Uterus (tissue), 4 donors: Measurements from ENCODE around the gene BSDC1. TPM values are rescaled to one million over a fixed set of nuclear protein-coding genes. Genes with fewer than 3 reads are reported as not detected.

ENCODE experiments used
- DNase-seq, 2 donors: peaks; one replicate each; pipeline ENCODE4 v3.0.0-alpha.2; 2019 to 2020
- H3K27ac ChIP-seq, 2 donors: fragments of 200-600 bp; sonication (generic); 1 replicate in 1 of 2; 2 replicates in 1 of 2; pipeline ENCODE4 v1.5.1; 2016 to 2018
- H3K27me3 ChIP-seq, 2 donors: fragments of 200-600 bp; sonication (generic); one replicate each; pipeline ENCODE4 v1.5.1; 2018 to 2019; ENCODE audit warnings: control low read depth in 1 of 2
- H3K36me3 ChIP-seq, 2 donors: fragments of 200-600 bp; sonication (generic); one replicate each; pipeline ENCODE4 v1.5.1; 2019; ENCODE audit warnings: control low read depth in 1 of 2
- H3K4me1 ChIP-seq, 2 donors: fragments of 200-600 bp; sonication (generic); one replicate each; pipeline ENCODE4 v1.5.1; 2018 to 2019; ENCODE audit warnings: control low read depth in 1 of 2
- H3K4me3 ChIP-seq, 2 donors: fragments of 200-600 bp; sonication (generic); 1 replicate in 1 of 2; 2 replicates in 1 of 2; pipeline ENCODE4 v1.5.1; 2018 to 2019; ENCODE audit warnings: mild to moderate bottlenecking in 1 of 2
- H3K9me3 ChIP-seq, 2 donors: fragments of 200-600 bp; sonication (generic); one replicate each; pipeline ENCODE4 v1.5.1; 2019; ENCODE audit warnings: control low read depth in 1 of 2
- POLR2A ChIP-seq, 2 donors: fragments of 450-650 bp; IDR thresholded peaks; one replicate each; pipeline ENCODE4 v1.6.1; 2016; ENCODE audit warnings: antibody characterized with exemption in 2 of 2, mild to moderate bottlenecking in 1 of 2, moderate library complexity in 1 of 2
- intact Hi-C: fragments of 100-400 bp; cut with DNase I; formaldehyde crosslinking; loops from one replicate; pipeline ENCODE4 v1.15.1; 2023; ENCODE audit warnings: low total_unique reads
- total RNA-seq, 4 donors: library from RNA; depleted of rRNA in 3 of 4; stranded (reverse); fragments of >200 nt in 3 of 4; gene quantifications; one replicate each; pipeline versions ENCODE4 v1.1.0 to v1.2.4, GENCODE V29; 2014 to 2023
- TF ChIP-seq, protein P1 (sequence below), 4 experiments: fragments of 200-600 bp in 2 of 4; fragments of 450-650 bp in 2 of 4; sonication (generic) in 2 of 4; IDR thresholded peaks; one replicate each; pipeline ENCODE4 v1.5.1; 2016 to 2019; ENCODE audit warnings: antibody characterized with exemption in 4 of 4, mild to moderate bottlenecking in 2 of 4, moderate library complexity in 1 of 4
- donor health status: DM: yes; HTN: yes; CAD: no.

Gene BSDC1
- total RNA-seq, 4 donors from 2014 or later: 25.9 to 77.4 (median 65.2) TPM

DNA sequence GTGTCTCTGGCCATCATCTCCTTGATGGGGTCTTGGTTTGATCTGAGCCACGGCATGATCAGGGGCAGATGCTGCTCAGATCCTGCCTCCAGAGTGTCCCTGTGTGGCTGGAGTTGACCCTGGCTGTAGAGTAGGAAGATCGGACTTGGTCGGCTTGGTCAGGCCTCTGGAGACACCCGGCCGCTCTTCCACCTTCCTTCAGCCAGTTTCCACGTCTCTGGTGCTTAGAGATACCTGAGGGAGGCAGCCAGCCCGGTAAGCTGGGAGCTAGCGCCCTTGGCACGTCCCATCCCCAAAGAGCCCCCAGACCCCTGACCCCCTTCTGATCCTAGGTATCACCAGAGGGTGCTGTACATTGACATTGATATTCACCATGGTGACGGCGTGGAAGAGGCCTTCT lies 67.0 kb downstream of the BSDC1 start:
- no peaks in the 10 kb centered on the region for H3K27me3 ChIP-seq
- no peak overlapping the region for H3K4me3 ChIP-seq
- H3K27ac ChIP-seq: no peak overlapping the region
- no peak for DNase-seq
- H3K9me3 ChIP-seq: no peaks in the 10 kb centered on the region
- TF ChIP-seq, protein P1, sequence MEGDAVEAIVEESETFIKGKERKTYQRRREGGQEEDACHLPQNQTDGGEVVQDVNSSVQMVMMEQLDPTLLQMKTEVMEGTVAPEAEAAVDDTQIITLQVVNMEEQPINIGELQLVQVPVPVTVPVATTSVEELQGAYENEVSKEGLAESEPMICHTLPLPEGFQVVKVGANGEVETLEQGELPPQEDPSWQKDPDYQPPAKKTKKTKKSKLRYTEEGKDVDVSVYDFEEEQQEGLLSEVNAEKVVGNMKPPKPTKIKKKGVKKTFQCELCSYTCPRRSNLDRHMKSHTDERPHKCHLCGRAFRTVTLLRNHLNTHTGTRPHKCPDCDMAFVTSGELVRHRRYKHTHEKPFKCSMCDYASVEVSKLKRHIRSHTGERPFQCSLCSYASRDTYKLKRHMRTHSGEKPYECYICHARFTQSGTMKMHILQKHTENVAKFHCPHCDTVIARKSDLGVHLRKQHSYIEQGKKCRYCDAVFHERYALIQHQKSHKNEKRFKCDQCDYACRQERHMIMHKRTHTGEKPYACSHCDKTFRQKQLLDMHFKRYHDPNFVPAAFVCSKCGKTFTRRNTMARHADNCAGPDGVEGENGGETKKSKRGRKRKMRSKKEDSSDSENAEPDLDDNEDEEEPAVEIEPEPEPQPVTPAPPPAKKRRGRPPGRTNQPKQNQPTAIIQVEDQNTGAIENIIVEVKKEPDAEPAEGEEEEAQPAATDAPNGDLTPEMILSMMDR (IDR thresholded peaks at IDR 0.05): no peak
- no peak for TF ChIP-seq POLR2A (IDR thresholded peaks at IDR 0.05)
- H3K36me3 ChIP-seq: no peaks in the 10 kb centered on the region
- intact Hi-C loops: no loop called here
- H3K4me1 ChIP-seq: no peaks in the 10 kb centered on the region

DNA sequence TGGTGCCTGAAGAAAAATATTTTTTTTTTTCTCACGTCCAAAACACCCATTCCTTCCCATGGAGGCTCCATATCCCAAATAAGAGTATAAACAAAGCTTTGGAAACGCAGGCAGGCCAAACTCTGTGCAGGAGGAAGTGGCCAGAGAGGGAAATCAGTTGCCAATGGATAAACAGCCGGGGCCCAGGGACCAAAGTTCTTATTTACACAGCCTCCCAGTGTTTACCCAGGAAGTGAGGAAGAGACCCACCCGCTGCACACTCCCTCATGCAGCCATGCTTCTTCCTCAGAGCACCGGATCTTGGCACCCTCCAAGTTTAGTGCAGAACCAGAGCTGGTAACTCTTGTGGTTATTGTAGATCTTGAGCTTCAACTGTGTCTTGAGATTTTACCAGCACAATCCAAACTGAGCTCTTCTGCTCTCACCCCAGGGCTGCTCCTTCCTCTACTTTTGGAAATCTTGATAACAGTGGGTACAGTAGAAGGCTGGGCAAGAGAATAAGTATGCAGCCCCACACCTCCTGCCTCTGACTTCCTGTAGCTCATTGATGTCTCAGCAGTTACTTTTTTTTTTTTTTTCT lies 72.4 kb downstream of the BSDC1 start:
- TF ChIP-seq, protein P1 (IDR thresholded peaks at IDR 0.05): no peak
- TF ChIP-seq POLR2A (IDR thresholded peaks at IDR 0.05): no peak
- Histone ChIP-seq H3K9me3 (no peaks in the 10 kb centered on the region), H3K27me3 (no peaks in the 10 kb centered on the region), H3K27ac (no peak overlapping the region), H3K4me1 (no peaks in the 10 kb centered on the region), H3K4me3 (no peak overlapping the region), H3K36me3 (no peaks in the 10 kb centered on the region)
- no peak for DNase-seq
- intact Hi-C loops: no loop called here

DNA sequence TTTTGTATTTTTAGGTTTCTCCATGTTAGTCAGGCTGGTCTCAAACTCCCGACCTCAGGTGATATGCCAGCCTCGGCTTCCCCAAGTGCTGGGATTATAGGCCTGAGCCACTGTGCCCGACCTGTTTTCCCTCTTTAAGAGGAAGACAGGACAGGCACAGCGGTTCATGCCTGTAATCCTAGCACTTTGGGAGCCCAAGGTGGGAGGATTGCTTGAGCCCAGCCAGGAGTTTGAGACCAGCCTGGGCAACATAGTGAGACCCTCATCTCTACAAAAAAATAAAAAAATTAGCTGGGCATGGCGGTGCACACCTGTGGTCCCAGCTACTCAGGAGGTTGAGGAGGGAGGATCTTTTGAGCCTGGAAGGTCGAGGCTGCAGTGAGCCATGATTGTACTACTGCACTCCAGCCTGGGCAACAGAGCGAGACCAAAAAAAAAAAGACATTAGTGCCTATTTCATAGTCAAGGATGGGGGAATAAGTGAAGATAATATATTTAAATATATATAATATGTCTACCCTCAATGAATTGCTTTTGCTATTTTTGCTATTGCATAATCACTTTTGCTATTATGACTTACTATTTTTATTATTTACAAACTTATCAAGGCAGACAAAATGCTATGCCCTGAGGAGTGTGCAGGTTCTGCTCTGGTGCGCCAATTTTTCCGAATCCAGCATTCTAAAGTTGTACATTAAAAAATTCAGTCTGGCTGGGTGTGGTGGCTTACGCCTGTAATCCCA lies 75.9 kb downstream of the BSDC1 start:
- DNase-seq: no peak
- TF ChIP-seq POLR2A (IDR thresholded peaks at IDR 0.05): no peak
- TF ChIP-seq, protein P1 (IDR thresholded peaks at IDR 0.05): no peak
- intact Hi-C loops: loop anchor here (10.0 kb wide), 1 partner anchor 73 kb away; the partner anchor contains the start of gene FAM167B
- Histone ChIP-seq H3K36me3 (no peaks in the 10 kb centered on the region), H3K27me3 (no peaks in the 10 kb centered on the region), H3K9me3 (no peaks in the 10 kb centered on the region), H3K4me3 (no peak overlapping the region), H3K4me1 (no peaks in the 10 kb centered on the region), H3K27ac (no peak overlapping the region)

DNA sequence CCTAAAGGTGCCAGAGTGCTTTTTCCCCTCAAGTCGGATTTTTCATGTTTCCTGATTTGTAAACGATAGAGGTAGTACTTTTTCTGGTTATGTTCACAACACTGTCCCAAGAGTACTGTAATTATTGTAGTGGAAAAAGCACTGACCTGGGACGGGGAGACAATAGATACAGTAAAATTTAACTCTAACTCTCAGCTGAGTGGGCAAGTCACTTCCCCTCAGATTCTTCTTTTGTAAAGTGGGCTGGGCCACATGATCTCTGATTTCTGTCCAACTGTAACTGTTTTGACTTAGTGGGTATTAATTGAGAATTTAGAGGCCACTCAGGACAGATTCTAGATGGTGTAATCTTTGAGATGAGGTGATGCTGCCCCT lies 77.4 kb downstream of the BSDC1 start:
- intact Hi-C loops: loop anchor here (10.0 kb wide), 1 partner anchor 72 kb away; the partner anchor contains the start of gene FAM167B
- Histone ChIP-seq H3K27ac (no peak overlapping the region), H3K27me3 (no peaks in the 10 kb centered on the region), H3K9me3 (no peaks in the 10 kb centered on the region), H3K36me3 (no peaks in the 10 kb centered on the region), H3K4me3 (no peak overlapping the region), H3K4me1 (no peaks in the 10 kb centered on the region)
- TF ChIP-seq POLR2A (IDR thresholded peaks at IDR 0.05): no peak
- TF ChIP-seq, protein P1 (IDR thresholded peaks at IDR 0.05): no peak
- DNase-seq: no peak

Other genes with a start within 250 kb of the BSDC1 start
- 10 to 100 TPM; 14.1 to 60.1 (median 40.4) TPM for gene TXLNA, start 214.8 kb downstream of the BSDC1 start, total RNA-seq
- gene CCDC28B, start 193.8 kb downstream of the BSDC1 start, total RNA-seq: 10 to 100 TPM in 1 of 4 donors, 1 to 10 TPM in 2, not detected in 1; 3.5 to 21.5 (median 7.4) TPM
- gene IQCC, start 188.8 kb downstream of the BSDC1 start, total RNA-seq: 1 to 10 TPM in 3 of 4 donors, under 1 TPM in 1; 0.51 to 6.8 (median 4.3) TPM
- gene DCDC2B, start 185.4 kb downstream of the BSDC1 start, total RNA-seq: under 1 TPM in 2 of 4 donors, not detected in 2; 0.26 to 0.62 TPM
- 10 to 100 TPM in 3 of 4 donors, under 1 TPM in 1; 0.59 to 40.8 (median 13.5) TPM for gene TMEM234, start 172.1 kb downstream of the BSDC1 start, total RNA-seq
- gene EIF3I, start 172.0 kb downstream of the BSDC1 start, total RNA-seq: 100 to 1,000 TPM; 111 to 246 (median 143) TPM
- gene FAM167B, start 147.2 kb downstream of the BSDC1 start, total RNA-seq: 10 to 100 TPM in 2 of 4 donors, 1 to 10 TPM in 1, not detected in 1; 1.2 to 29.0 (median 13.1) TPM
- 1 to 10 TPM in 3 of 4 donors, under 1 TPM in 1; 0.26 to 2.0 (median 1.4) TPM for gene LCK, start 143.2 kb downstream of the BSDC1 start, total RNA-seq
- 100 to 1,000 TPM in 1 of 4 donors, 10 to 100 TPM in 3; 27.4 to 161 (median 91.2) TPM for gene HDAC1, start 102.4 kb downstream of the BSDC1 start, total RNA-seq
- 10 to 100 TPM; 14.7 to 93.3 (median 53.0) TPM for gene MARCKSL1, start 58.2 kb downstream of the BSDC1 start, total RNA-seq
- gene FAM229A, start 32.0 kb downstream of the BSDC1 start, total RNA-seq: 10 to 100 TPM in 2 of 4 donors, 1 to 10 TPM in 1, not detected in 1; 5.2 to 20.2 (median 14.4) TPM
- 10 to 100 TPM in 1 of 4 donors, under 1 TPM in 1, not detected in 2; 0.35 to 21.3 TPM for gene TSSK3, start 31.9 kb downstream of the BSDC1 start, total RNA-seq
- 1 to 10 TPM in 1 of 4 donors, under 1 TPM in 1, not detected in 2; 0.06 to 3.6 TPM for gene ZBTB8B, start 70.6 kb upstream of the BSDC1 start, total RNA-seq
- gene ZBTB8A, start 145.0 kb upstream of the BSDC1 start, total RNA-seq: 10 to 100 TPM in 3 of 4 donors, 1 to 10 TPM in 1; 4.1 to 42.2 (median 17.2) TPM